Chondrocyte (in vitro differentiated cells): ENCODE data around the gene FOXP4. TPM values are rescaled to one million over a fixed set of nuclear protein-coding genes. Genes with fewer than 3 reads are reported as not detected.

Source experiments
- DNase-seq: peaks from one replicate; pipeline ENCODE4 v3.0.0; 2021; ENCODE audit warnings: mixed read lengths, low spot score
- H3K27ac Mint-ChIP-seq: one replicate; pipeline ENCODE4 v1.8.0; 2021; ENCODE audit warnings: mild to moderate bottlenecking, moderate library complexity, mixed read lengths; ENCODE audit not compliant: unreplicated experiment
- H3K27me3 Mint-ChIP-seq: 2 replicates; pipeline ENCODE4 v1.8.0; 2021; ENCODE audit warnings: low read depth, mixed read lengths
- H3K36me3 Mint-ChIP-seq: 2 replicates; pipeline ENCODE4 v1.8.0; 2021; ENCODE audit warnings: low read depth, mixed read lengths
- H3K4me1 Mint-ChIP-seq: 2 replicates; pipeline ENCODE4 v1.8.0; 2021; ENCODE audit warnings: low read depth, mild to moderate bottlenecking, mixed read lengths
- H3K4me3 Mint-ChIP-seq: one replicate; pipeline ENCODE4 v1.8.0; 2021; ENCODE audit warnings: mild to moderate bottlenecking, moderate library complexity, mixed read lengths; ENCODE audit not compliant: unreplicated experiment
- H3K9me3 Mint-ChIP-seq: 2 replicates; pipeline ENCODE4 v1.8.0; 2021; ENCODE audit warnings: low read depth, mixed read lengths
- total RNA-seq: library from RNA; stranded (reverse); gene quantifications from 3 replicates; pipeline ENCODE4 v1.2.1, GENCODE V29; 2021
- TF ChIP-seq, protein P1 (sequence below): fragments of 200-600 bp; sonication (generic); IDR thresholded peaks from 2 replicates; pipeline ENCODE4 v1.5.0; 2021; ENCODE audit warnings: antibody characterized with exemption, mild to moderate bottlenecking, moderate library complexity

FOXP4 gene
- total RNA-seq, 1 donor from 2014 or later = 18.6 TPM

GRCh38 chr6:41505122-41506049 lies 40.8 kb upstream of the FOXP4 start:
- H3K4me3 Mint-ChIP-seq = peak overlapping the region; percentile 47
- H3K9me3 Mint-ChIP-seq = no peaks in the 10 kb centered on the region

GRCh38 chr6:41508479-41508878 lies 37.7 kb upstream of the FOXP4 start:
- peaks cover 16% of the 10 kb centered on the region for H3K4me1 Mint-ChIP-seq
- H3K27ac Mint-ChIP-seq = no peak overlapping the region
- peaks cover 15% of the 10 kb centered on the region for H3K27me3 Mint-ChIP-seq

More at GRCh38 chr6:41505122-41506049, 40.8 kb upstream of the FOXP4 start:
- Mint-ChIP-seq H3K36me3 (no peaks in the 10 kb centered on the region), H3K27me3 (peaks cover 10% of the 10 kb centered on the region), H3K27ac (peak overlapping the region; percentile 25), H3K4me1 (peaks cover 31% of the 10 kb centered on the region)
- no peak for DNase-seq
- TF ChIP-seq, protein P1, sequence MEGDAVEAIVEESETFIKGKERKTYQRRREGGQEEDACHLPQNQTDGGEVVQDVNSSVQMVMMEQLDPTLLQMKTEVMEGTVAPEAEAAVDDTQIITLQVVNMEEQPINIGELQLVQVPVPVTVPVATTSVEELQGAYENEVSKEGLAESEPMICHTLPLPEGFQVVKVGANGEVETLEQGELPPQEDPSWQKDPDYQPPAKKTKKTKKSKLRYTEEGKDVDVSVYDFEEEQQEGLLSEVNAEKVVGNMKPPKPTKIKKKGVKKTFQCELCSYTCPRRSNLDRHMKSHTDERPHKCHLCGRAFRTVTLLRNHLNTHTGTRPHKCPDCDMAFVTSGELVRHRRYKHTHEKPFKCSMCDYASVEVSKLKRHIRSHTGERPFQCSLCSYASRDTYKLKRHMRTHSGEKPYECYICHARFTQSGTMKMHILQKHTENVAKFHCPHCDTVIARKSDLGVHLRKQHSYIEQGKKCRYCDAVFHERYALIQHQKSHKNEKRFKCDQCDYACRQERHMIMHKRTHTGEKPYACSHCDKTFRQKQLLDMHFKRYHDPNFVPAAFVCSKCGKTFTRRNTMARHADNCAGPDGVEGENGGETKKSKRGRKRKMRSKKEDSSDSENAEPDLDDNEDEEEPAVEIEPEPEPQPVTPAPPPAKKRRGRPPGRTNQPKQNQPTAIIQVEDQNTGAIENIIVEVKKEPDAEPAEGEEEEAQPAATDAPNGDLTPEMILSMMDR = no peak

DNA sequence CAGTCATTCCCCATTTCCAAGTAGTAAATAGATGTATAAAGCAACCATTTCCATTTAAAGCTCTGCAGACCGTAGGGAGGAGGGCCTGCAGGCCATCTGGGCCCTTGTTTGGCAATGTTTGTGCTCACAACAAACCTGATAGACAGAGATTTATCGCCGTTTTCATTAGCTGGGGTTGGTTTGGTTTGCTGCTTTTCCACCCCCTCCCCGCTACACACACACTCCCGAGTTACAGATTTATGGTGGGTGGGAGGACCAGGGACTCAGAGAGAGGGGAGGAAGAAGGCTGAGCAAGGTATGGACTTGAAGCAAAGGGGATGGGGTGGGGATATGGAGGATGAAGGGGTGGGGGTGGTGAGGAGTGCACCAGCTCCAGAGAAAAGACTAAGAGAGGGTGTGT lies 36.6 kb upstream of the FOXP4 start:
- Mint-ChIP-seq H3K4me1 (peaks cover 10% of the 10 kb centered on the region), H3K4me3 (no peak overlapping the region), H3K27me3 (peaks cover 18% of the 10 kb centered on the region), H3K36me3 (peaks cover 3% of the 10 kb centered on the region), H3K27ac (no peak overlapping the region), H3K9me3 (no peaks in the 10 kb centered on the region)
- no peak for DNase-seq
- TF ChIP-seq, protein P1 = no peak

More at GRCh38 chr6:41508479-41508878, 37.7 kb upstream of the FOXP4 start:
- Mint-ChIP-seq H3K9me3 (no peaks in the 10 kb centered on the region), H3K4me3 (no peak overlapping the region), H3K36me3 (no peaks in the 10 kb centered on the region)
- no peak for DNase-seq
- TF ChIP-seq, protein P1 = no peak

DNA sequence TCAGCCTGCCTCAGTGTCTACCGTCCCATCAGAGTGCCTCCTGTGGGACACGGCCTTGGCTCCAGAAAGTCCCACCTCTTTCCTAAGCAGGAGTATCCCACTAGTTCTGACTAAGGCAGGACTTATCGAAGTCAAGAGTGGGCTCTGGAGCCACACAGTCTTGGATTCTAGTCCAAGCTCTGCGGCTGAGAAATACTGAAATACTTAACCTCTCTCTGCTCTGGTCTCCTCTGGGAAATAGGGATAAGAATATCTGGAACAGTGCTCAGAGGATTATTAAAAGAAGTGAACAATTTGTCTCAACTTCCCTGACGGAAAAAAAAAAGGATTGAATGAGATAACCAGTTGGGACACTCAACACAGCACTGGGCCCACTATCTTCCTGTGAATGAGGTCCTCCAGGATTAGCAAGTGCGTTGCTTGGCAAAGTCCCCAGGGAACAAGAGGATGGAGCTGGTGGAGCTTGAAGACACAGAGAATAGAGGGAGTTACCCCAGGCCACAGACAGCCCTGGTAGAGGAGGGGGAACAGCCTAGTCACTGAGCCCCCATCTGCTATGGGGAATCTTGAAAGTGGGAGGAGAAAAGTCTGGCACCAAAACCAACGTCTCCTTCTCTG lies 34.6 kb upstream of the FOXP4 start:
- peaks cover 20% of the 10 kb centered on the region for H3K27me3 Mint-ChIP-seq
- H3K4me1 Mint-ChIP-seq = no peaks in the 10 kb centered on the region
- no peak for DNase-seq
- H3K9me3 Mint-ChIP-seq = no peaks in the 10 kb centered on the region
- H3K4me3 Mint-ChIP-seq = no peak overlapping the region
- peaks cover 3% of the 10 kb centered on the region for H3K36me3 Mint-ChIP-seq
- no peak overlapping the region for H3K27ac Mint-ChIP-seq
- TF ChIP-seq, protein P1 = no peak

DNA sequence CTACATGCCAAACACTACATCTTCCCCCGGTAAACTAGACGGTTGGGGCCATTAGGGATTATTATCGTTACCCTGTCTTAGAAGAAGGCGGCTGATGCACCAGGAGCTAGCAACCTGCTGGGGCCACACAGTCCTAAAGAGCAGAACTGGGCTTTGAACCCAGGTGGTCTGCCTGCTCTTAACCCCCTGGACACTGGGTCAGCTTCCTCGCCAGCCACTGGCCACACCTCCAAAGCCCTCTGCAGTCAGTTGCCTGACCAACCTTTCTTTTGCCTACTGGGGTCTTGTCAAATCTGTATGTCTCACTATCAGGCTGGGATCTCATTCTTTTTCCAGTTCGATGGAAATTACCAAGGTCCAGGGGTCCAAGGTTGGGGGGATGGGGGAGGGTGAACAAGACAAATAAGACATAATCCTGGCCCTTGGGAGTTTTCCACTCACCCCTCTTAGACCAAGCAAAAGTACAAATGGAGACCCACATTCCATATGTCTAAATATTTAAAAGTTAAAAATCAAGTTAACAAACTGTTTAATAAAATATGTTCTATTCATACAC lies 34.0 kb upstream of the FOXP4 start:
- Mint-ChIP-seq H3K27ac (no peak overlapping the region), H3K9me3 (no peaks in the 10 kb centered on the region), H3K36me3 (peaks cover 3% of the 10 kb centered on the region), H3K4me1 (no peaks in the 10 kb centered on the region), H3K27me3 (peaks cover 20% of the 10 kb centered on the region), H3K4me3 (no peak overlapping the region)
- TF ChIP-seq, protein P1 = no peak
- no peak for DNase-seq
